Stimulated activated CD4-positive, alpha-beta T cell treated with anti-CD3 and anti-CD28 coated beads, Interleukin-2, amount 100 ng/mL, for 48 hours (primary cell): ENCODE measurements around the gene IGF1.

Source experiments
- DNase-seq, 2 donors: peaks; one replicate each; pipeline ENCODE4 v3.0.0-alpha.2; 2020

IGF1 gene

DNA sequence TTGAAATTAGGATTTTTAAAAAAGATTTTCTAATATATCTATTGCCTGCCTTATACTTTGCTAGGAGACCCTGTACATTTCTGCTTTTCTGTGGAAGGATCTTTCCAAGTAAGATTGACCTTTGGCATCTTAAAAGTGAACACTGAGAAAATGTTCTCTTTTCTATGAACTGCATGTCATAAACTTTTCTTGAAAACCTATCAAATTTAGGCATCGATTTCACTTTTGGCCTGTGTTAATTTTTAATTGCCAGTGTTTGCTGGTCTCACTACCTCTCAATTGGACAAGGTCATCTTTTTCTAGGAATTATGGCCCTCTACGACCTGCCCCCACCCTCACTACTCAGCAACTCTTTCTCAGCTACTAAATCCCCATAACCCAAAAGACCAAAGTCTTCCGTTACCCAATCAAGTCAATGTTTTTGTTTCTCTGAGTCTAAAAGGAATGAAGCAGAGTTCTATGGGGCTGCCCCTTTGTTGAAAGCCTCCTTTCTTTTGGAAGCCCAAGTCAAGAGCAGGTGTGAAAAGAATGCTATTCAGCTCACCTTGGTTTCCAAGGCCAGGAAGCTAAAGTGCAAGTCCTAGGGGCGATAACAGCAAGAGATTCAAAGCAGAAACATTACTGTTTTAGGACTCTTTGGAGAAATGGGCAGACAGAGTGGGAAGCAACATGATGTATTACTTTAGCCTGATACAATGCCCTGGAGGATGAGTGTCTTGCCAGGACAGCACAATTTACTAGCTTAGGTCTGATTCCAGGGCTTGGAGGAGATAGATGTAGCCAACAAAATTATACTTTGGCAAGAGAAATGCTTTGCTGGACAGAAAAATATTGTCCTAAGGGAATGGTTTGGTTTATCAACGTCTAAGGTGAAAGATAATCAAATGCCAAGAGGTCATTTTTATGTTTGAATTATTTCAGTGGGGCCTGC is 55.0 kb downstream of the IGF1 start:
- no peak for DNase-seq

DNA sequence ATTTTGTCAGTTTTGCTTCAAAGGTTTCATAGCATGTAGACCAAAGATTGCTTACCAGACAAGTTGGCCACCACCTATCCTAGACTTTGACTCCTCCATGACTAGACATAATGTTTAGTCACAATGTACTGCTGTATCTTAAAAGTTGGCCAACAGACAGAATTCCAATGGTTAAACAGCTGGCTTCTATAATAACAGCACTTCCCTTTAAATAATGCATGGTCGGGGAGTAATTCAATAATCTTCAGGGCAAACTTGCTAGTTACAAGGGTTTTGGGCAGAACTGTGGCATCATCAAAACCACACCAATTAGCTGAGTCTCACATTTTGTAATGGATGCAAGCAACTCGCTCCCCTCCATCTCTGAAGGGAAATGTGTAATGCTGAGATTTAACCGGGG is 56.9 kb downstream of the IGF1 start:
- DNase-seq = no peak

GRCh38 chr12:102421802-102422583 is 58.4 kb downstream of the IGF1 start:
- no peak for DNase-seq

GRCh38 chr12:102419094-102419764 is 61.1 kb downstream of the IGF1 start:
- no peak for DNase-seq

DNA sequence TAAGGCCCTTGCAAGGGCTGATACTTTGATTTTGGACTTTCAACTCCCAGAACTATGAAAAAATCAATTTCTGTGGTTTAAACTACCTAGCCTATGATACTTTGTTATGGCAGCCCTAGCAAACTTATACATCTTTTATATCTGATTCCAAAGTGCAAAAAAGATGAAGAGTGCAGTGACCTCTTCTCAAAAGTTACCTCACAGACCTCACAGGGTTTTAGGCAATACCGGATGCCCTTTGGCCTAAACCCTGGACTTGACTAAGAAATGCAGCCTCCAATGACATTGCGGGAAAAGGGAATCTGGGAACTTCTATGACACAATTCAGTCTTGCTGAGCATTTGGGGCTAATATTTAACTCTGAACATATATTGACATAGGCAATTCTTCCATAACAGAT is 63.3 kb downstream of the IGF1 start:
- DNase-seq = no peak

DNA sequence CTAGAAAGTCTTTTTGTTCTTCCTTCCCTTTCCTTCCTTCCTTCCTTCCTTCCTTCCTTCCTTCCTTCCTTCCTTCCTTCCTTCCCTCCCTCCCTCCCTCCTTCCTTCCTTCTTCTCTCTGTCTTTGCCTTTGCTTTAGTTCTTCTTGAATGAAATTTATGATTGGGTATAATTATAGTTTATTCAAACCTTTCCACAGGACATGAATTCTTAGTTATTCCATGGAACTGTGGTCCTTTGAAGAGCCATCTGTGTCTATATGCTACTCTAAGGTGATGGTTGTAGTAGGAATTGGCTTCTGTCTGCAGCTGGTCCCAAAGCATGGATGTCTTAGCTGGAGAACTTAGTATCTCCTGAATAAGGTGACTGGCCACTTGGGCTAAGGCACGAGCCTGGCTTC is 64.8 kb downstream of the IGF1 start:
- DNase-seq = no peak

DNA sequence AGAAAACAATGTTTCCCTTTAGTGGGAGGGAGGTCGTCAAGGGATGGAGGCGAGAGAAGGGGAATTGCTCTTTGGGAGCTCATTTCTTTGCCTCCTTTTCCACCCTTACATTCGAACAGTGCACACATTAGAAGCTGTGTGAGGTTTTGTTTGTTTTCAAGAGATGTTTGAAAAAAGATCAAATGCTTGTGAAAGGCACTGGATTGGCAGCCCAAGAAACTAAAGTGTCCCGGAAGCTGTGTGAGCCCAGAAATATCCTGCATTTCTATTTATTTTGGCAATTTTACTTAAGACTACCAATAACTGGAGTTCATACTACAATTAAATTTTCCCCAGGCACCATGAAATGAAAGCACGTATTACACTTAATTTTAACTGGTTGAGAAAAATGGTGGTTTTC is 67.0 kb downstream of the IGF1 start:
- DNase-seq = no peak

DNA sequence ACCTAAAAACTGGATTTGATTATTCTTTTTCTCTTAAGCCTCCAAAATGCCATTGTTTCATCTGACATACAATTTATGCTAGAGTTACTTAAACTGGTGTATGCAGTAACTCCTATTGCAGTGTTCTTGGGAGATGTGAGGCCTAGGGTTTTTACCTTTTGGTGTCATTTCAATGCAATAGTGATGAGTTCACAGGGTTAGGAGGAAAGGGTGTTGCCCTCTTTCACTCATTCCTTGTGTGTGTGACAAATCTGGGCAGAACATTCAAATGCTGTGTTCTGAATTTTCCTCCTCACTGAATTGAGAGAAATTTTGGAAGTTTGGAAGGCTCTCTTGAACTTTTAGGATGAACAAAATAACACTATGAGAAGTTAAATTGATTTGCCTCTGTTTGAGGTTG is 69.9 kb downstream of the IGF1 start:
- no peak for DNase-seq

DNA sequence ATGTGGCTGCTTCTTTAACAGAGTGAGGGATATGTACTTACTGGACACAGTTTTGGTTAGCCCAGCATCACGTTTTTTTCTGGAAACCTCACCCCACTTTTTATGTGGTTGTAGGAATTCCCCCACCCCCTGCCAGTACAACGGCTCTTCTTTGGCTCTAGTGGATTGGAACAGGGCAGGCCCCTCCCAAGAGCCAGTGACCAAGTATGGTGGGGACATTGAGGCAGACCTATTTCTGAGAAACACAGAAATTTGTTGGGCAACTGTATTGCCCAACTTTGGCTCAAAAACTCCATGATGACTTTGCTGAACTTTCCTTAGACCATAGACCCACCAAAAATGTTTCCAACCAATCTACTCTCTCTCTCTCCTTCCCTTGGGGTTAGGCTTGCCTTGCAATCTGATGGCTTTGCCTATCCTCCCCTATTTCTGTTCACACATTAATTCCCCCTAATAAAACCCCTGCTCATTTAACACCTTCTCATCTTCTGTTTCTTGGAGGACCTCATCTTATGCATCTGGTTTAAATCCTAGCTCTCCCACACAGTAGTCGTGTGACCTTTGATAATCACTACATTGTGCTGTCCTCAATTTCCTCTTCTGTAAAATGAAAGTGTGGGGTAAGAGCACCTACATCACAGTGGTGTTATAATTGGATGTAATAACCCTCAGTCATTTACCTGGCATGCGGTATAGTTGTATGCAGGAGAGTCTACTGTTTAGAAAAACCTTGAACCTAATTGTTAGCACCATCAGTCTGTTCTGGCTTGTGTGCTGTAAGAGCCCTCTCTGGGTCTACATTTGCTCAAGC is 71.7 kb downstream of the IGF1 start:
- no peak for DNase-seq

DNA sequence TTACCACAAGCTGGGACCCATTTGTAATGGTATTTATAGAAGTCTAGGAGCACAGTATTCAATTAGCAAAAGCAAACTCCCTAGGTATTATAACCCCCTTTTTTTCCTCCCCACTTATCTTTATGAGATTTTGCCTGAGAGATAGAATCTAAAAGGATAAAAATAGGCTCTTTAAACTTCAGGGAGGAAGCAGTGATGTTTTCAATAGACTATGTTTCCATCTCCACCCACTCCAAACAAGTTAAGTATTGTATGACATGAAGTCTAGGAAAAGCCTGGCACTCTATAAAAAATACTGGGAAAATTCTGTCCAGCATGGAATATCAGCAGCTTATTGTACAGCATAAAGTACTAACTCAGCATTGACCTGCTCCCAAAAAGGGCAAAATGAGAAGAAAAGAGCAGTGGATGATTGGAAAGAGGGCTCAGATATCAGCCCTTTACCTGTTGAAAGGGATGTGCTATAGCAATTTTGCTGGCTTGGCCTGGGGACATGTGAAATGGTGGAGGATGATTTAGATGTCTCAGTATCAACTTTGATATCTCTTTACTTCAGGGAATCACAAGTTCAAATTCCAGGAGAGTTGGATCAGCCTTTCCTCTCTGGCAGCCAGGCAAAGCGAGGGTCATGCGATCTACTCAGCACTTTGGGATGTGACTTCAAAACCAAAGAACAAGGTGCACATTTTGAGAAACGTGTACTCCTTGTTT is 72.4 kb downstream of the IGF1 start:
- DNase-seq = no peak

DNA sequence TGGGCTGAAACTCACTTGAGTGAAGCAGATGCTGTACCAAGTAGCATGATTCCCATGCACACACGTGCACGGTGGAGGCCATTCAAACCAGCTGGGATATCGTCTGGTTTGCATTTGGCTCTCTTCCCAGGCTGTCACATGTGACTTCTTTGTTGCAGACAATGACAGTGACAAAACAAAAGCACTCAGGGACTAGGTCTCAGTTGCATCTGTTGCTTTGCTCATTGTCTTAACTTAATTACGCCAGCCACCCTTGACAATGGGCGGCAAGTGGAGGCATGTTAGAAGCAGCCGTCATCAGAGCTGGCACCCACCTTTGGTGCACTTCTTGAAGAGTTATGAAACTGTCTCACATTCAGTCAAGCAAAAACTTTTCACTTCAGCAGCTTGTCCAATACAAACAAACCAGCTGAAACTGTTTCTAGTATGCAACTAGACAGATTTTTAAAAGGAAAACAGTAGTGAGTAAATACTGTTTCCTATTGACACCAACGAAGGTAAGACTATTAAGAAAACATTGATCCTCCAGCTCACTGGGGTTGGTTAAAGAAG is 74.3 kb downstream of the IGF1 start:
- no peak for DNase-seq

- no peak for DNase-seq
These were observed 79.3 kb downstream of the IGF1 start for GRCh38 chr12:102401087-102401486.

DNA sequence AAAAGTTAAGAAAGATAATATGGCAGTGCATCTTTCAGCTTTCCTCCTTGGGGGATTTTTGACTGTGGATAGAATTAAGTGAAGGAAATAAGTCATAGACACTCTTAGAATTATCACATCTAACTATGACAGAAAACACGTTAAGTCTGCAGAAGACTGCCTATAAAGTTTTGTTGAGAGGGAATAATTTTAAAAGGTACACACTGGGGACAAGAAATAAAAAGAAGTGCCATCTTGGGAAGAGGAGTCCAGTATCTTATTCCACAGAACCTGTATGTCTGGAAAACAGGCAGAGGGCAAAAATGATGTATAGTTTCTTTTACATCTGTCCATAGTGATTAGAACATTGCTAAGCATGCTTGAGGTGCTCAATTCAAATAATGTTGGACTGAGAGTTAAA is 80.7 kb downstream of the IGF1 start:
- DNase-seq = no peak

DNA sequence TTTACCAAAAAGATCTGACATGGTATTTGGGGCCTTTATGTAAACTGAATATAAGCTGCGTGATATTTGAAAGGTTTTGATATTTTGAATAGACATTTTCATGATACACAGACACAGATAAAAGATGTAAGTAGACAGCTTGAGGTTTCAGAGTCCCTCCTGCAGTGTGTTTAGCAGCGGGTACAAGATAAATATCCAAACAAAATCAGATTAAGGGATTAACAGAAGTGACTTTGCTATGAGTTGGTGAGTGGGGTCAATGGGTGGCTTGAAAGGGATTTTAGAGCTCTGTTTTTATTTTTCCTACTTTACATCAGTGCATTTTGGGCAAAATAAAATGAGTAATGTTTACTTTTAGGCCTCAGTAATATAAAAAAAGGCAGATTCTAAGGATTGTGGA is 84.1 kb downstream of the IGF1 start:
- DNase-seq = no peak

- DNase-seq = no peak
These were observed 86.2 kb downstream of the IGF1 start for GRCh38 chr12:102394200-102394599.

GRCh38 chr12:102390068-102390467 is 90.3 kb downstream of the IGF1 start:
- no peak for DNase-seq

DNA sequence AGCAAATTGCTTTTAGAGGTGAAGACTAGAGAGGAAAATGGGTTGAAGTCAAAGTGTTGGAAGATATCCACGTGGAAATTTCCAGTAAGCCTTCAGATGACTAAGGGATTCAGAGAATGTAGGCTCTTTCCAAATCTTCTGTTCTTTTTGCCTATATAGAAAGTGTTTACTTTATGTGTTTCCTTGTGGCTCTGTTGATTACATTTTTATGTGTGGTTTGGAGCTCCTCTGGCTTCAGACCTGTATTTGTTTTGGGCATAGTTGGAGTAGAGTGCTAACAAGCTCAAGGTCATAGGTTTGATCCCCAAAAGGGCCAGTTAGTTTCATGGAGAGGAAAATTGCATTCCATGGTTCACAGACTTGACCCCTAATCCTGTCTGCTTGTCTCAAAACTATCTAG is 91.9 kb downstream of the IGF1 start:
- no peak for DNase-seq

- no peak for DNase-seq
These were observed 95.0 kb downstream of the IGF1 start for GRCh38 chr12:102385343-102385742.

GRCh38 chr12:102379346-102380162 is 100.8 kb downstream of the IGF1 start:
- DNase-seq = no peak

DNA sequence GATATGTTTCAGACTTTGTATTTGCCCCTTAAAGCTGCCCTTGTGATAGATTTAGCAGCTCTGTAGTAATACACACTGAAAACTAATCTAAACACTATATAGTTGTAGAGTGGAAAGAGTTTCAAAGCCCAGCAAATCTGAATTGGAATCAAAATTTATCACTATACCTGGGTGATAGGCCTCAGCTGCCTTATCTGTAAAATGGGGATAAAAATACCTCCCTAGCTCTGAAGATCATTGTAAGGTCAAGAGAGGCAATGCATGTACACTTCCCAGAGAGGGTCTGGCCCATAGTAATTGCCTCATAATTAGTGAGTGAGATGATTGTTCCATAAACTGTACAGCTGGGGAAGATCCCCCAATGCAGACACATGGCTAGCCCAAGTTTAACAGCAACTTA is 103.6 kb downstream of the IGF1 start:
- no peak for DNase-seq
